SJCRH30 (cell line): ENCODE data around the gene ATF6B. TPM values are rescaled to one million over a fixed set of nuclear protein-coding genes. Genes with fewer than 3 reads are reported as not detected.
"Not testable (repeated sequence)": the region's sequence is repeated elsewhere in the genome, so short reads cannot be mapped to it uniquely, and the experiment has no call there.

Source experiments
- DNase-seq, 2 experiments: peaks; one replicate each; pipeline ENCODE4 v3.0.0-alpha.2; 2015 to 2020
- H3K27ac ChIP-seq: fragments of 250-450 bp; sonication (Bioruptor Pico); 2 replicates; pipeline ENCODE4 v1.5.1; 2020; ENCODE audit warnings: mild to moderate bottlenecking, moderate library complexity
- H3K27me3 ChIP-seq: fragments of 250-450 bp; sonication (Bioruptor Pico); 2 replicates; pipeline ENCODE4 v1.5.1; 2020; ENCODE audit warnings: mild to moderate bottlenecking, moderate library complexity
- H3K36me3 ChIP-seq: fragments of 250-450 bp; sonication (Bioruptor Pico); 2 replicates; pipeline ENCODE4 v1.5.1; 2020; ENCODE audit warnings: mild to moderate bottlenecking, moderate library complexity
- H3K4me1 ChIP-seq: fragments of 250-450 bp; sonication (Bioruptor Pico); 2 replicates; pipeline ENCODE4 v1.5.1; 2020; ENCODE audit warnings: mild to moderate bottlenecking, moderate library complexity
- H3K4me3 ChIP-seq: fragments of 250-450 bp; sonication (Bioruptor Pico); 2 replicates; pipeline ENCODE4 v1.5.1; 2020; ENCODE audit warnings: mild to moderate bottlenecking, moderate library complexity
- H3K9me3 ChIP-seq: fragments of 250-450 bp; sonication (Bioruptor Pico); replicated peaks from 2 replicates; pipeline ENCODE4 v1.5.1; 2020; ENCODE audit warnings: mild to moderate bottlenecking, moderate library complexity
- total RNA-seq: library from RNA; depleted of rRNA; stranded (reverse); fragments of >200 nt; shearing (Covaris generic); gene quantifications from 2 replicates; pipeline ENCODE4 v1.2.3, GENCODE V29; 2014

ATF6B gene
- total RNA-seq, 1 experiment from 2014 or later: 33.0 TPM

GRCh38 chr6:32149932-32150870, 22.2 kb upstream of the ATF6B start:
- Histone ChIP-seq H3K36me3 (no peaks in the 10 kb centered on the region), H3K9me3 (no peaks in the 10 kb centered on the region), H3K27ac (no peak overlapping the region), H3K4me3 (no peak overlapping the region), H3K27me3 (no peaks in the 10 kb centered on the region), H3K4me1 (peaks cover 3% of the 10 kb centered on the region)
- DNase-seq: no peak

- H3K27ac ChIP-seq: no peak overlapping the region
- H3K4me1 ChIP-seq: no peaks in the 10 kb centered on the region
- DNase-seq: no peak
- H3K4me3 ChIP-seq: no peak overlapping the region
- no peaks in the 10 kb centered on the region for H3K36me3 ChIP-seq
- H3K27me3 ChIP-seq: no peaks in the 10 kb centered on the region
- H3K9me3 ChIP-seq: no peaks in the 10 kb centered on the region
These were observed 21.2 kb upstream of the ATF6B start for GRCh38 chr6:32149092-32149755.

- no peak for DNase-seq
- no peak overlapping the region for H3K27ac ChIP-seq
- no peaks in the 10 kb centered on the region for H3K4me1 ChIP-seq
- no peaks in the 10 kb centered on the region for H3K36me3 ChIP-seq
- no peak overlapping the region for H3K4me3 ChIP-seq
- no peaks in the 10 kb centered on the region for H3K27me3 ChIP-seq
- H3K9me3 ChIP-seq: no peaks in the 10 kb centered on the region
These were observed 20.4 kb upstream of the ATF6B start for GRCh38 chr6:32148289-32149091.

GRCh38 chr6:32147401-32148132, 19.5 kb upstream of the ATF6B start:
- no peak overlapping the region for H3K4me3 ChIP-seq
- DNase-seq: no peak
- no peaks in the 10 kb centered on the region for H3K4me1 ChIP-seq
- H3K9me3 ChIP-seq: no peaks in the 10 kb centered on the region
- no peak overlapping the region for H3K27ac ChIP-seq
- H3K36me3 ChIP-seq: no peaks in the 10 kb centered on the region
- H3K27me3 ChIP-seq: no peaks in the 10 kb centered on the region

- Histone ChIP-seq H3K9me3 (no peaks in the 10 kb centered on the region), H3K4me3 (no peak overlapping the region), H3K4me1 (no peaks in the 10 kb centered on the region), H3K36me3 (no peaks in the 10 kb centered on the region), H3K27ac (no peak overlapping the region), H3K27me3 (no peaks in the 10 kb centered on the region)
- no peak for DNase-seq
These were observed 18.6 kb upstream of the ATF6B start for GRCh38 chr6:32146687-32147086.

- Histone ChIP-seq H3K36me3 (no peaks in the 10 kb centered on the region), H3K9me3 (no peaks in the 10 kb centered on the region), H3K27ac (no peak overlapping the region), H3K27me3 (no peaks in the 10 kb centered on the region), H3K4me3 (no peak overlapping the region), H3K4me1 (no peaks in the 10 kb centered on the region)
- DNase-seq: no peak
These were observed 18.2 kb upstream of the ATF6B start for GRCh38 chr6:32146287-32146686.

GRCh38 chr6:32144238-32144637, 16.2 kb upstream of the ATF6B start:
- not testable (repeated sequence) for H3K4me1 ChIP-seq, H3K27me3 ChIP-seq, H3K27ac ChIP-seq, H3K4me3 ChIP-seq, H3K36me3 ChIP-seq, H3K9me3 ChIP-seq, DNase-seq

GRCh38 chr6:32140420-32141046, 12.5 kb upstream of the ATF6B start:
- Histone ChIP-seq H3K4me3 (no peak overlapping the region), H3K9me3 (no peaks in the 10 kb centered on the region), H3K36me3 (no peaks in the 10 kb centered on the region), H3K4me1 (no peaks in the 10 kb centered on the region), H3K27me3 (no peaks in the 10 kb centered on the region), H3K27ac (no peak overlapping the region)
- no peak for DNase-seq

GRCh38 chr6:32139590-32139989, 11.5 kb upstream of the ATF6B start:
- no peak for DNase-seq
- Histone ChIP-seq H3K9me3 (no peaks in the 10 kb centered on the region), H3K27me3 (no peaks in the 10 kb centered on the region), H3K36me3 (no peaks in the 10 kb centered on the region), H3K27ac (no peak overlapping the region), H3K4me3 (no peak overlapping the region), H3K4me1 (no peaks in the 10 kb centered on the region)

- Histone ChIP-seq H3K4me3 (no peak overlapping the region), H3K27ac (no peak overlapping the region)
These were observed 9.4 kb upstream of the ATF6B start for GRCh38 chr6:32137454-32137853.

GRCh38 chr6:32133786-32134185, 5.7 kb upstream of the ATF6B start:
- H3K36me3 ChIP-seq: no peaks in the 10 kb centered on the region
- no peaks in the 10 kb centered on the region for H3K4me1 ChIP-seq
- no peaks in the 10 kb centered on the region for H3K9me3 ChIP-seq
- no peak overlapping the region for H3K27ac ChIP-seq
- DNase-seq: no peak
- H3K27me3 ChIP-seq: no peaks in the 10 kb centered on the region
- no peak overlapping the region for H3K4me3 ChIP-seq

More at GRCh38 chr6:32137454-32137853, 9.4 kb upstream of the ATF6B start:
- DNase-seq: no peak
- Histone ChIP-seq H3K4me1 (no peaks in the 10 kb centered on the region), H3K27me3 (no peaks in the 10 kb centered on the region), H3K9me3 (no peaks in the 10 kb centered on the region), H3K36me3 (no peaks in the 10 kb centered on the region)

GRCh38 chr6:32132110-32132509, 4.1 kb upstream of the ATF6B start:
- Histone ChIP-seq H3K4me1 (peaks cover 3% of the 10 kb centered on the region; the same call in 1 of the 2 replicates), H3K36me3 (no peaks in the 10 kb centered on the region), H3K4me3 (no peak overlapping the region), H3K27me3 (no peaks in the 10 kb centered on the region), H3K9me3 (no peaks in the 10 kb centered on the region), H3K27ac (no peak overlapping the region)
- DNase-seq: no peak

- H3K9me3 ChIP-seq: no peaks in the 10 kb centered on the region
These were observed 3.4 kb upstream of the ATF6B start for GRCh38 chr6:32131439-32131948.

More at GRCh38 chr6:32131439-32131948, 3.4 kb upstream of the ATF6B start:
- Histone ChIP-seq H3K27ac (no peak overlapping the region), H3K4me1 (peaks cover 3% of the 10 kb centered on the region; the same call in 1 of the 2 replicates), H3K4me3 (no peak overlapping the region), H3K27me3 (no peaks in the 10 kb centered on the region), H3K36me3 (no peaks in the 10 kb centered on the region)
- DNase-seq: no peak
